ENCODE results near the gene RGS13.
"Not testable (repeated sequence)": the region's sequence is repeated elsewhere in the genome, so short reads cannot be mapped to it uniquely, and the experiment has no call there.

- TF ChIP-seq CTCF (conservative IDR thresholded peaks at IDR 0.05; ENCODE audit: low read length); EZH2phosphoT487 (IDR thresholded peaks at IDR 0.05; ENCODE audit: borderline replicate concordance, low read depth, low read length): not testable (repeated sequence)
These were observed 47.1 kb downstream of the RGS13 start for GRCh38 chr1:192683081-192683480.

All from OCI-LY7 (cell line).